ENCODE measurements around the gene CYFIP1.

CYFIP1 gene

GRCh38 chr15:22850055-22850454 is 130.1 kb downstream of the CYFIP1 start:
- ChIA-PET CTCF (interaction anchor here (0.6 kb wide), 1 partner anchor 108 kb away, joined by 3 read pairs; no protein-coding TSS in a partner anchor), POLR2A (no interaction called here)
- TF ChIP-seq ZNF701 (tag by site-specific recombination; IDR thresholded peaks at IDR 0.05), result no peak
- TF ChIP-seq ZNF76 (tag by site-specific recombination; IDR thresholded peaks at IDR 0.05; ENCODE audit: borderline replicate concordance, low read depth), result no peak
- no peak for TF ChIP-seq GLI2 (tag by site-specific recombination; IDR thresholded peaks at IDR 0.05; ENCODE audit: borderline replicate concordance, low read depth)
- no peak for TF ChIP-seq ZNF449 (tag by site-specific recombination; IDR thresholded peaks at IDR 0.05)
- no peak for TF ChIP-seq ZNF2 (tag by site-specific recombination; IDR thresholded peaks at IDR 0.05)
- no peak for TF ChIP-seq ZNF501 (tag by site-specific recombination; IDR thresholded peaks at IDR 0.05)
- no peak for TF ChIP-seq SETDB1 (IDR thresholded peaks at IDR 0.05; ENCODE audit: insufficient read length, low read length)
- no peak for TF ChIP-seq ZNF24 (tag by site-specific recombination; IDR thresholded peaks at IDR 0.05)
- no peak for TF ChIP-seq ZNF837 (tag by site-specific recombination; IDR thresholded peaks at IDR 0.05)
- TF ChIP-seq ZNF571 (tag by site-specific recombination; IDR thresholded peaks at IDR 0.05), result no peak
- no peak for TF ChIP-seq ZNF544 (tag by site-specific recombination; IDR thresholded peaks at IDR 0.05)
- TF ChIP-seq ZBTB44 (tag by site-specific recombination; IDR thresholded peaks at IDR 0.05), result no peak
- TF ChIP-seq KLF1 (tag by site-specific recombination; IDR thresholded peaks at IDR 0.05), result no peak
- no peak for TF ChIP-seq ZNF112 (tag by site-specific recombination; IDR thresholded peaks at IDR 0.05)
- peaks cover 19 to 71% of the 10 kb centered on the region in 2 experiments; a peak in 2 of 3 replicates for H3K36me3 ChIP-seq (ENCODE audit: control insufficient read depth in 2 of 2, insufficient read depth in 1 of 2, low read length in 2 of 2)
- H3K4me1 ChIP-seq (ENCODE audit: control insufficient read depth, insufficient read depth, low read length), result peaks cover 6% of the 10 kb centered on the region; the same call in 1 of the 2 replicates
- H3K4me3 ChIP-seq (ENCODE audit: low read depth, low read length), result no peak overlapping the region
- no peak overlapping the region for H3K27ac ChIP-seq (ENCODE audit: extremely low read depth, low read depth, low read length)
- no peaks in the 10 kb centered on the region for H3K9me3 ChIP-seq (ENCODE audit: control insufficient read depth, insufficient read depth, low read depth, low read length)

GRCh38 chr15:22846073-22846472 is 134.1 kb downstream of the CYFIP1 start:
- CTCF ChIA-PET, result no interaction called here
- TF ChIP-seq BCL11A (tag by site-specific recombination; IDR thresholded peaks at IDR 0.05; ENCODE audit: low read depth) (no peak), ZNF366 (tag by site-specific recombination; conservative IDR thresholded peaks at IDR 0.05) (no peak), ZNF658 (tag by site-specific recombination; IDR thresholded peaks at IDR 0.05) (no peak), ZNF791 (tag by site-specific recombination; IDR thresholded peaks at IDR 0.05) (no peak), PRDM1 (tag by site-specific recombination; IDR thresholded peaks at IDR 0.05) (no peak), WT1 (tag by site-specific recombination; IDR thresholded peaks at IDR 0.05) (no peak), ZNF426 (tag by site-specific recombination; IDR thresholded peaks at IDR 0.05) (no peak), ZNF19 (tag by site-specific recombination; IDR thresholded peaks at IDR 0.05; ENCODE audit: low read depth) (no peak), HOXA7 (CRISPR knock-in tag; IDR thresholded peaks at IDR 0.05; ENCODE audit: borderline replicate concordance) (no peak), GLI4 (tag by site-specific recombination; IDR thresholded peaks at IDR 0.05) (no peak), ZSCAN23 (tag by site-specific recombination; IDR thresholded peaks at IDR 0.05) (no peak), ZNF350 (tag by site-specific recombination; IDR thresholded peaks at IDR 0.05) (no peak), ZBTB11 (tag by site-specific recombination; conservative IDR thresholded peaks at IDR 0.05; ENCODE audit: low read depth) (no peak), ZNF785 (tag by site-specific recombination; IDR thresholded peaks at IDR 0.05) (no peak), SCRT2 (tag by site-specific recombination; IDR thresholded peaks at IDR 0.05) (no peak), ZNF155 (tag by site-specific recombination; IDR thresholded peaks at IDR 0.05) (no peak), TRIM28 (IDR thresholded peaks at IDR 0.05; ENCODE audit: borderline replicate concordance, low read length) (no peak)

More at GRCh38 chr15:22846073-22846472, 134.1 kb downstream of the CYFIP1 start:
- peaks cover 12 to 54% of the 10 kb centered on the region in 2 experiments; a peak in 2 of 3 replicates for H3K36me3 ChIP-seq (ENCODE audit: control insufficient read depth in 2 of 2, insufficient read depth in 1 of 2, low read length in 2 of 2)
- H3K27ac ChIP-seq (ENCODE audit: extremely low read depth, low read depth, low read length), result no peak overlapping the region
- POLR2A ChIA-PET, result interaction anchor here (0.6 kb wide), 1 partner anchor 38 kb away, joined by 3 read pairs; no protein-coding TSS in a partner anchor
- H3K4me3 ChIP-seq (ENCODE audit: low read depth, low read length), result no peak overlapping the region
- peaks cover 13% of the 10 kb centered on the region for H3K4me1 ChIP-seq (ENCODE audit: control insufficient read depth, insufficient read depth, low read length)
- H3K9me3 ChIP-seq (ENCODE audit: control insufficient read depth, insufficient read depth, low read depth, low read length), result no peaks in the 10 kb centered on the region

All from HEK293 (cell line).